Lower leg skin (tissue), 4 donors: ENCODE measurements around the gene ZNF513. TPM values are rescaled to one million over a fixed set of nuclear protein-coding genes. Genes with fewer than 3 reads are reported as not detected.
A peak's percentile ranks its signal among the peaks of the same experiment; 100 is the strongest.
"Not testable (repeated sequence)": the region's sequence is repeated elsewhere in the genome, so short reads cannot be mapped to it uniquely, and the experiment has no call there.

Experiments
- DNase-seq, 2 donors: peaks; one replicate each; pipeline ENCODE4 v3.0.0-alpha.2; 2019; ENCODE audit warnings: low spot score in 2 of 2
- H3K4me3 ChIP-seq: fragments of 200-600 bp; sonication (generic); 2 replicates; pipeline ENCODE4 v1.5.1; 2017; ENCODE audit warnings: mild to moderate bottlenecking, low read depth; ENCODE audit not compliant: poor library complexity, severe bottlenecking
- POLR2A ChIP-seq, 2 donors: fragments of 450-650 bp; IDR thresholded peaks; one replicate each; pipeline ENCODE4 v1.6.1; 2016 to 2017; ENCODE audit warnings: antibody characterized with exemption in 2 of 2, mild to moderate bottlenecking in 1 of 2, moderate library complexity in 1 of 2
- WGBS, 2 donors: methylation state at CpG; one replicate each; pipeline ENCODE4 v1.1.5; 2018; 5-methylcytosine and 5-hydroxymethylcytosine counted together
- intact Hi-C: fragments of 100-400 bp; cut with DNase I; formaldehyde crosslinking; loops from one replicate; pipeline ENCODE4 v1.15.0; 2023; ENCODE audit warnings: low total_unique reads
- total RNA-seq, 4 donors: library from RNA; depleted of rRNA; stranded (reverse); fragments of >200 nt; gene quantifications; one replicate each; pipeline ENCODE4 v1.1.0, GENCODE V29; 2016
- TF ChIP-seq, protein P1 (sequence below), 3 donors: fragments of 450-650 bp; IDR thresholded peaks; one replicate each; pipeline ENCODE4 v1.5.1; 2016; ENCODE audit warnings: antibody characterized with exemption in 3 of 3, mild to moderate bottlenecking in 3 of 3, moderate library complexity in 2 of 3

ZNF513 gene, protein sequence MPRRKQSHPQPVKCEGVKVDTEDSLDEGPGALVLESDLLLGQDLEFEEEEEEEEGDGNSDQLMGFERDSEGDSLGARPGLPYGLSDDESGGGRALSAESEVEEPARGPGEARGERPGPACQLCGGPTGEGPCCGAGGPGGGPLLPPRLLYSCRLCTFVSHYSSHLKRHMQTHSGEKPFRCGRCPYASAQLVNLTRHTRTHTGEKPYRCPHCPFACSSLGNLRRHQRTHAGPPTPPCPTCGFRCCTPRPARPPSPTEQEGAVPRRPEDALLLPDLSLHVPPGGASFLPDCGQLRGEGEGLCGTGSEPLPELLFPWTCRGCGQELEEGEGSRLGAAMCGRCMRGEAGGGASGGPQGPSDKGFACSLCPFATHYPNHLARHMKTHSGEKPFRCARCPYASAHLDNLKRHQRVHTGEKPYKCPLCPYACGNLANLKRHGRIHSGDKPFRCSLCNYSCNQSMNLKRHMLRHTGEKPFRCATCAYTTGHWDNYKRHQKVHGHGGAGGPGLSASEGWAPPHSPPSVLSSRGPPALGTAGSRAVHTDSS
- total RNA-seq: 10 to 100 TPM in 3 of 4 donors, 1 to 10 TPM in 1; 8.3 to 14.9 (median 11.5) TPM

DNA sequence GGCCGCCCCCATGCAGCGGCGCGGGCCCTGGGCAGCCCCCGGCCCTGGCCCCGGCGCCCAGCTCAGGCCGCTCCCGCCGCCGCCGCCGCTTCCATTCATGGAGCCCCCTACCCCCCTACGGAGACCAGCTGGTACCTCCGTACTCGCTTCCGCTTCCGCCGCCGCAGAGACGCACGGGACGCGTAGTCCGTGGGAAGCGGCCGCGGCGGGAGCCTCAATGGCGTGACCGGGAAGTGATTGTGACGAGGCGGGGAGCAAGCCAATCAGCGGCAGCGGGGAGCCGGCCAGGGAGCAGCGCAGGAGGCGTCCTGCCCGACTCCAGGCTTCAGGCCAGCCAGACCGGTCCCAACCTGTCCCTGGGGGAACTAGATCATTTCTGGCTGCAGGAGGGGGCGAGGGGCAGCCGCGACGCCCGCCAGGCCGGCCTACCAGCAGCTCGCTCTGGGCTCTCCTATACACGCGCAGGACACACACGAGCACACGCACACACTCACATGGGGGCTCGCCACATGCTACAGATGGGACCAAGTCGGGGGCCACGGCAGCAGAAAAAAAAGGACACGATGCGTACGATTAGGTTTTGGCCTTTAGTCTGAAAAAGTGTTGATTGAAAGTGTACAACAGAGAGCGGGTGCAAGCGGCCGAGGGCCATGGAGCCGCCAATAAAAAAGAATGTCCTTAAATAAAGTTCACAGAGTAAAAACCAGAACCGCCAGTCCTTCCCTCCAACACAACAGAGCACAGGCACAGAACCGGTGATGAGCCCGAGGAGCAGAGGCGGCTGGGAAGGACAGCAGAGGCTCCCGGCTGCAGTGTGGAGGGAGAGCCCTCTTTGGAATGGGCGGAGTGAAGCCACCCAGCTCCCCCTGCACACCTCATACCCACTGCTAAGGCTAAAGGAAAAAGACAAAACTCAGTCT lies at the start of gene ZNF513:
Gene ZNF513 (minus strand): TSS at position 109 of the 920 bp plus-strand sequence. CDS start 208 bp downstream, outside the sequence.
- peak; percentile 95 to 99 for DNase-seq
- WGBS, 2 donors: 8 to 9% methylated on average over 53 to 63 of the region's 67 CpGs
- TF ChIP-seq POLR2A (IDR thresholded peaks at IDR 0.05): no peak
- TF ChIP-seq, protein P1, sequence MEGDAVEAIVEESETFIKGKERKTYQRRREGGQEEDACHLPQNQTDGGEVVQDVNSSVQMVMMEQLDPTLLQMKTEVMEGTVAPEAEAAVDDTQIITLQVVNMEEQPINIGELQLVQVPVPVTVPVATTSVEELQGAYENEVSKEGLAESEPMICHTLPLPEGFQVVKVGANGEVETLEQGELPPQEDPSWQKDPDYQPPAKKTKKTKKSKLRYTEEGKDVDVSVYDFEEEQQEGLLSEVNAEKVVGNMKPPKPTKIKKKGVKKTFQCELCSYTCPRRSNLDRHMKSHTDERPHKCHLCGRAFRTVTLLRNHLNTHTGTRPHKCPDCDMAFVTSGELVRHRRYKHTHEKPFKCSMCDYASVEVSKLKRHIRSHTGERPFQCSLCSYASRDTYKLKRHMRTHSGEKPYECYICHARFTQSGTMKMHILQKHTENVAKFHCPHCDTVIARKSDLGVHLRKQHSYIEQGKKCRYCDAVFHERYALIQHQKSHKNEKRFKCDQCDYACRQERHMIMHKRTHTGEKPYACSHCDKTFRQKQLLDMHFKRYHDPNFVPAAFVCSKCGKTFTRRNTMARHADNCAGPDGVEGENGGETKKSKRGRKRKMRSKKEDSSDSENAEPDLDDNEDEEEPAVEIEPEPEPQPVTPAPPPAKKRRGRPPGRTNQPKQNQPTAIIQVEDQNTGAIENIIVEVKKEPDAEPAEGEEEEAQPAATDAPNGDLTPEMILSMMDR (IDR thresholded peaks at IDR 0.05): no peak
- H3K4me3 ChIP-seq: peak within 1 kb of the TSS; percentile 56
- intact Hi-C loops: no loop called here

DNA sequence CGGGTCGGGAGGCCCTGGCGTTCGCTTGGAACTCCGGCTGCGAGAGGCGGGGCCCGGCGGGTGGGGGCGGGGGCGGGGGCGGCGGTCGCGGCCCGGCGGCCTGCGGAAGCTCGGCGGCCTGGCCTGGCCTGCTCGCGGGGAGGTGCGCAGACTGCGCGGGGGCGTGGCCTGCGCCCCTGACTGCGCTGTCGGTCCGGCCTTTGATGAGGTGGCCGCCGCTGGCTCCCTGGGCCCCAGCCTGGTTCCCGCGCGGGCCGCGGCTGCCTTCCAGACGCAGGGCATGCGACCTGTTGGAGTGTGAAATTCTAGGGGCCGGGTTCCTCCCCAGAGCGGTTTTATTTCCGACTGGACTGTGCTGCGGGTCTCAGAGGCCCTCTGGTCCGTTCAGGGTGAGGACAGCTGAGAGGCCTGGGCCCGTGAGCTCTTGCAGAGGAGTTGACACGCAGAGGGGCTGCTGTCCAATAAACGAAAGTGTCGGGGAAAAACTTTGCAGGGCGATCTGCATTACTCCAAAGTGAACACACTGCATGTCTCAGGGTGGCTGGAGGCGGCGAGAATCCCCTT lies 48.5 kb upstream of the ZNF513 start:
- intact Hi-C loops: no loop called here
- TF ChIP-seq, protein P1 (IDR thresholded peaks at IDR 0.05): no peak
- TF ChIP-seq POLR2A (IDR thresholded peaks at IDR 0.05): no peak
- peak; percentile 66 to 94 for DNase-seq
- WGBS, 2 donors: 1% methylated on average over 13 to 49 of the region's 51 CpGs
- peak overlapping the region; percentile 93 for H3K4me3 ChIP-seq

DNA sequence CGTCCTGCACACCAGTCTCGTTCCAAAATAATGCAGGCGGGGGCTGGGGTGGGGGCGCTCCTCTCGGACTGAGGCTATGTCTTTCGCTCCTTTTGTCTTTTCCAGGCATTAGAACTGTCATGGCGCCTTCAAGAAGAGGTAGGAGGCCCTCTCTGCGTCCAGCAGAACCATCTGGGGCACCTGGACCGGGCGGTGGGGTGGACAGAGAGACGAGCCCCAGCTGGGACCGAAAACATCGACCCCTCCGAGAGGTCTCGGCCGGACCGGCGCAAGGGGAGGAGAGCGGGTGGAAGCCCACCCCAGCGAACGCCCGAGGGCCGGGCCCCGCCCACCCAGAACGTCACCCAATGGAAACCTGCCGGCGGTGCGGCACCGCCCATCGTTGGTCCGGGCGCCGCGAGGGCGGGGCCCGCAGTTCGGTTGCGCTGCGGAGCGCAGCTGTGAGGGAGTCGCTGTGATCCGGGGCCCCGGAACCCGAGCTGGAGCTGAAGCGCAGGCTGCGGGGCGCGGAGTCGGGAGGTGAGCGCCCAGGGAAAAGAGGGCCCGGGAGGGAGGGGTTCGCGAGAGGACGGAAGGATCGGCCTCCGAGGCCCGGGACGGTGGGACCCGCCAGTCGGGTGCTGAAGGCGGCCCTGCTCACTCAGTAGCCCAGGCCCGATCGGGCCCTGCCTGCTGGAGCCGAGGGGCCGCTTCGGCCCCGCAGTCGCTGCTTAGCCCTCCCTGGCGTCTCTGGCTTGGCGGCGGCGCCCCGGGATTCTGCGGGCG lies 47.9 kb upstream of the ZNF513 start, which contains the start of gene NRBP1:
Gene NRBP1 (plus strand): TSS at position 419 of the 765 bp plus-strand sequence. CDS start 4,643 bp downstream, outside the sequence.
- WGBS, 2 donors: 0% methylated on average over 39 to 45 of the region's 75 CpGs
- peak; percentile 87 to 98 for DNase-seq
- intact Hi-C loops: no loop called here
- TF ChIP-seq, protein P1 (IDR thresholded peaks at IDR 0.05): no peak
- peak in 1 of 2 donors; percentile 77 for TF ChIP-seq POLR2A (IDR thresholded peaks at IDR 0.05)
- H3K4me3 ChIP-seq: peak within 1 kb of the TSS; percentile 93

DNA sequence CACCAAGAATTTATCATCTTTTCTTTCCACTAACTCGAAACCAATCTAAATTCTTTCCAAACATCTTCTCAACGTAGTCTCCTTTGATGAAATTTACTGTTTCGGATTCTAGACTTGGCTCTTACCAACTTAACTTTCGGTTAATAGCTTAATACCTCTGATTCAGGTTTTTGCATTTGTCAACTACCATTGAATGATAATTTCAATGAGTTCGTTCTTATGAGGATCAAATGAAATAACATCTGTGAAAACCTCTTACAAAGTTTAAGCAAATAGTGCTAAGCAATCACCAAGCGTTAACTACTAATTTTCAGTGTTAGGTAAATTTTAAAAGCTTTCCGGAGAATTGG lies 47.3 kb upstream of the ZNF513 start:
- DNase-seq: no peak
- H3K4me3 ChIP-seq: peak overlapping the region; percentile 93
- WGBS, 2 donors: 11 to 15% methylated on average over 7 of the region's 7 CpGs
- intact Hi-C loops: no loop called here
- TF ChIP-seq, protein P1 (IDR thresholded peaks at IDR 0.05): no peak
- no peak for TF ChIP-seq POLR2A (IDR thresholded peaks at IDR 0.05)

DNA sequence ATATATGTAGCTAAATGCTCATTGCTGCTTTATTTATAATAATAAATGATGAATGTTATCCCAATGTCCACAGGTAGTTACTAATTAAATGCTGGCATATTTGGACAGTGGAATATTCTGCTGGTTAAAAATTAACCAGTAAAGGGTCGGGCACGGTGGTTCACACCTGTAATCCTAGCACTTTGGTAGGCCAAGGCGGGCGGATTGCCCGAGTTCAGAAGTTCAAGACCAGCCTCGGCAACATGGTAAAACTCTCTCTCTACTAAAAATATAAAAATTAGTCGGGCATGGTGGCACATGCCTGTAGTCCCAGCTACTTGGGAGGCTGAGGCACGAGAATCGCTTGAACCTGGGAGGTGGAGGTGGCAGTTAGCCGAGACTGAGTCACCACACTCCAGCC lies 44.5 kb upstream of the ZNF513 start:
- intact Hi-C loops, DNase-seq, H3K4me3 ChIP-seq: not testable (repeated sequence)
- 94% methylated on average over 10 of the region's 10 CpGs for WGBS, 2 donors
